NCI-H69 (cell line): ENCODE measurements around the gene ATG14.
"Not testable (repeated sequence)": the region's sequence is repeated elsewhere in the genome, so short reads cannot be mapped to it uniquely, and the experiment has no call there.

ENCODE experiments used
- DNase-seq: peaks from one replicate; lab custom pipeline; 2025; lab: John Stamatoyannopoulos, UW

Gene ATG14

DNA sequence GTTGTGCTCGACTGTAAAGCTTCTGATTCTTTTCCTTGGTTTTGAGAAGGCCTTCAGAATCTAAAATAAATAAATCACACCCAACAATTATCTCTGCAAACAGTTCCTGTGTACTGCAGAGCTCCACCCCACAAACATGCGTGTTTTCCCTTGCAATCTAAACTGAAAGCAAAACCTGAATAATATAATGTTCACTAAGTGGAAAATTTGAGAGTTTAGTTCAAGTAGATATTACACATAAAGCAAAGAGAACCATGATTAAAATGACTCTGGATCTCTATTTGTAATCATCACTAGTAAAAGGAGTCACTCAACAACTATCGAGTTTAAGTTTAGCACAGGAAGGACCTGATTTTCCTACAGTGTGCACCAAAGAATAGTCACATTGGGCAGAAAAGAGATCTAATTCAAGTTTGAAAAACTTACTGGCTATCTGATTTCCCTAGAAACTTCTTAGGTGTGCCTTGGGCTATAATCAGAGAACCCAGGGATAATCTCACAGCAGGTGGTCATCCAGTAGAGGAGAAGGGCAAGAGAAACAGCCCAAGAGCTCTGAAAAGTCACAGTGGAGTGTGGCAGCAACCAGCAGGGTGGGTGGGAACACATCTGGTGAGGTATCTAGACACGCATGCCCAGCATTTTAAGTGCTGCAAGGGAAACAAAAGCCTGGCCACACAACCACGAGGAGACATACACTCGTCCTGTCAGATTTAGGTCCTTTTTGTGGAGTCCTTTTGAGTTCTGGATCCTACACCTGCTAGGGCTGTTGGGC lies 25.4 kb downstream of the ATG14 start:
- peak; percentile 69 for DNase-seq

- no peak for DNase-seq
Measured at GRCh38 chr14:55384536-55384935, 27.1 kb downstream of the ATG14 start.

GRCh38 chr14:55383541-55384140 lies 28.0 kb downstream of the ATG14 start:
- DNase-seq, result no peak

- DNase-seq, result not testable (repeated sequence)
Measured at GRCh38 chr14:55383056-55383466, 28.6 kb downstream of the ATG14 start.

- DNase-seq, result no peak
Measured at GRCh38 chr14:55382483-55382882, 29.1 kb downstream of the ATG14 start.

GRCh38 chr14:55381561-55381960 lies 30.1 kb downstream of the ATG14 start:
- DNase-seq, result no peak

- no peak for DNase-seq
Measured at GRCh38 chr14:55381040-55381439, 30.6 kb downstream of the ATG14 start.

- no peak for DNase-seq
Measured at GRCh38 chr14:55377236-55377635, 34.4 kb downstream of the ATG14 start.

- DNase-seq, result no peak
Measured at GRCh38 chr14:55374771-55375170, 36.9 kb downstream of the ATG14 start.

- DNase-seq, result no peak
Measured at GRCh38 chr14:55373784-55374705, 37.6 kb downstream of the ATG14 start.

DNA sequence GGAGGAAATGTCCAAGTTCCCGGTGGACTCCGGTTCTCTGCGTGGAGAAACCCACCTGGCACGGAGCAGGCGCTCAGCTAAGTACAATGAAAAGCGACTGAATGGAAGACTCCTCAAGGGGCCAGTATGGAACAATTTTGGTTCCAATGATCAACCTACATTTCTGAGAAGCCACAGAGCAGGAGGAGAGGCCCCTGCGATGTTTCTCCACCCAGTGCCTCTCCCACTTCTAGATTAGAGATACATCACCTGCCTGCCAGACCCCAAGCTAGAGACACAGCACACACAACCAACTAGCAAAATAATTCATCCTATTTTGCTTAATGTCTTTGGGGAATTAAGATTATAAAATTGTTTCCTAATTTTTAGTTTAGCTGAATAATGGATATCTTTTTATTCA lies 38.8 kb downstream of the ATG14 start:
- no peak for DNase-seq

- no peak for DNase-seq
Measured at GRCh38 chr14:55372423-55372822, 39.2 kb downstream of the ATG14 start.

DNA sequence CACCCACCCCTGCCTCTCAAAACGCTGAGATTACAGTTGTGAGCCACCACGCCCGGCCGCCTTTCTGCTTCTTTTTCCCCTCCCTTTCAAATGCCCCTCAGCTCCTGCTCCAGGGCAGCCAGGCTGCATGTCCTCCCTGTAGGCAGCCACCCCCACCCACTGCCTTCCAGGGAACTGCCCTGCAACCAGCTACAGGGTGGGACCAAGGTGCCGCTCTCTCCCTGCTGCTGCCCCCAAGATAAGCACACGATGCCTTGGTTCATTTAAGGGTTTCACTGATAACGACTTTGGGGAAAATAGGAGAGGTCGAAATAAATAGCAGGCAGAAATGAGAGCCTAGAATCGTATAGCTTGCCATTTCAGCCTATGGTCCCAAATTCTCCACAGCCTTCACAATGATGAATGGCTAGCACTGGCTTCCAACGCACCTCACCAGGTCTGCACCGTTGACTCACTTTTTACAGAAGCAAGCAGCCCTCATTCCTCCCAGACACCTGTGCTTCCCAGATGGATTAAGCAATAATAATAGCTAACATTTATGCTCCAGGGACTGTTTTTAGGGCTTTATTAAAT lies 40.7 kb downstream of the ATG14 start:
- peak; percentile 12 for DNase-seq

GRCh38 chr14:55366271-55366670 lies 45.4 kb downstream of the ATG14 start:
- no peak for DNase-seq

GRCh38 chr14:55361190-55361589 lies 50.4 kb downstream of the ATG14 start:
- DNase-seq, result no peak

GRCh38 chr14:55359307-55359706 lies 52.3 kb downstream of the ATG14 start:
- DNase-seq, result no peak

DNA sequence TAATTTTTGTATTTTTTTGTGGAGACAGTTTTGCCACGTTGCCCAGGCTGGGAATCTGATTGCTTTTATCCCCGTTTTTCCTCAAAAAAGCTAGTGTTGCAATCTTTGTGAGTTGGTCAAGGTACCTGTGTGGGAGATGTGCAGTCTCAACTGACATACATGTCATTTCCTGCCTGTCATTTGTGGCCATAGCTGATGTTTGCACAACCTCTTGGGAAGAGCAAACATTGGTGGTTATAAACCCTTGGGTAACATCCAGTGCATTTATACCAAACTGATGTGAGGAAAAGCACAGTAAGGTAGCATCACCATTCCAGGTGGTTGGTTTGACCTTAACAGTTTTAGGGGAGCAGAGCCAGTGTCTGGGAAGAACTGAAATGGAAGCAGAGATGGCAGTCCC lies 54.7 kb downstream of the ATG14 start:
- peak; percentile 71 for DNase-seq

GRCh38 chr14:55355922-55356321 lies 55.7 kb downstream of the ATG14 start:
- DNase-seq, result no peak

- peak; percentile 93 for DNase-seq
Measured at GRCh38 chr14:55354500-55354899, 57.1 kb downstream of the ATG14 start.

- DNase-seq, result no peak
Measured at GRCh38 chr14:55353686-55354467, 57.8 kb downstream of the ATG14 start.

DNA sequence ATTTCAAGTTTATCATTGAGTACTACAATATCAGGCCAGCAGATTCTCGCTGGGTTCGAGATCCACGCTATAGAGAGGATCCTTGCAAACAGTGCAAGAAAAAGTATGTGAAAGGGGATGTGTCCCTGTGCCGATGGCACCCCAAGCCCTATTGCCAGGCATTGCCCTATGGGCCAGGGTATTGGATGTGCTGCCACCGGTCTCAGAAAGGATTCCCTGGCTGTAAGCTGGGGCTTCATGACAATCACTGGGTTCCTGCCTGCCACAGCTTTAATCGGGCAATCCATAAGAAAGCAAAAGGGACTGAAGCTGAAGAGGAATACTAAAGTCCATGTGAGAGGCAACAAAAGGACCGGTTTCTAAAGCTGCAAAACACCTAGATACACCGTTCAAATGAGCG lies 59.4 kb downstream of the ATG14 start:
- no peak for DNase-seq

DNA sequence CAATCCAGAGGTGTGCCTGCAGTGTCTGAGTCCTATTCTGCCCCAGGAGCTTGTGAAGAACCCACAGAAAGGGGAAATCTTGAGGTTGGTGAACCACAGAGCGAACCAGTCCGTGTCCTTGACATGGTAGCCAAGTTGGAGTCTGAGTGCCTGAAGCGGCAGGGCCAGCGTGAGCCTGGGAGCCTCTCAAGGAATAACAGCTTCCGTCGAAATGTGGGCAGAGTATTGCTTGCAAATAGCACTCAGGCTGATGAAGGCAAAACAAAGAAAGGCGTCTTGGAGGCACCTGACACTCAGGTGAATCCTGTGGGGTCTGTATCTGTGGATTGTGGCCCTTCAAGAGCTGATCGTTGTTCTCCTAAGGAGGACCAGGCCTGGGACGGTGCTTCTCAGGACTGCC lies 60.5 kb downstream of the ATG14 start:
- DNase-seq, result no peak
